MM.1S (cell line): Measurements from ENCODE around the gene LHCGR.

Experiments used
- DNase-seq: peaks from one replicate; pipeline ENCODE4 v3.0.0-alpha.2; 2015
- H2AFZ ChIP-seq: fragments of 300-600 bp; sonication (generic); 2 replicates; pipeline ENCODE4 v1.6.0; 2016; ENCODE audit warnings: antibody characterized with exemption, low read length
- H3F3A ChIP-seq: fragments of 300-600 bp; sonication (generic); 2 replicates; pipeline ENCODE4 v1.6.1; 2016; ENCODE audit warnings: mild to moderate bottlenecking, antibody characterized with exemption, low read length, moderate library complexity, mixed read lengths; ENCODE audit not compliant: insufficient read depth
- H3K27ac ChIP-seq: fragments of 300-600 bp; sonication (generic); 2 replicates; pipeline ENCODE4 v1.5.1; 2016; ENCODE audit warnings: mild to moderate bottlenecking, low read length
- H3K27me3 ChIP-seq: fragments of 300-600 bp; sonication (generic); replicated peaks from 2 replicates; pipeline ENCODE4 v1.6.0; 2016; ENCODE audit warnings: low read length; ENCODE audit not compliant: insufficient read depth
- H3K36me3 ChIP-seq: fragments of 300-600 bp; sonication (generic); replicated peaks from 2 replicates; pipeline ENCODE4 v1.6.1; 2016; ENCODE audit warnings: mild to moderate bottlenecking, low read length, mixed read lengths; ENCODE audit not compliant: insufficient read depth
- H3K4me1 ChIP-seq: fragments of 300-600 bp; sonication (generic); 2 replicates; pipeline ENCODE4 v1.6.1; 2016; ENCODE audit warnings: low read length, mixed read lengths
- H3K4me2 ChIP-seq: fragments of 300-600 bp; sonication (generic); 2 replicates; pipeline ENCODE4 v1.6.0; 2016; ENCODE audit warnings: low read depth, low read length
- H3K4me3 ChIP-seq: fragments of 300-600 bp; sonication (generic); 2 replicates; pipeline ENCODE4 v1.5.1; 2016; ENCODE audit warnings: low read length, mixed read lengths
- H3K79me2 ChIP-seq: fragments of 300-600 bp; sonication (generic); 2 replicates; pipeline ENCODE4 v1.6.1; 2016; ENCODE audit warnings: mixed run types, low read length, mixed read lengths
- H3K9ac ChIP-seq: fragments of 300-600 bp; sonication (generic); 2 replicates; pipeline ENCODE4 v1.6.1; 2016; ENCODE audit warnings: low read length, mixed read lengths
- H3K9me2 ChIP-seq: fragments of 300-600 bp; sonication (generic); replicated peaks from 2 replicates; pipeline ENCODE4 v1.6.1; 2016; ENCODE audit warnings: mild to moderate bottlenecking, low read length, mixed read lengths; ENCODE audit not compliant: insufficient read depth
- H3K9me3 ChIP-seq: fragments of 300-600 bp; sonication (generic); replicated peaks from 2 replicates; pipeline ENCODE4 v1.6.1; 2016; ENCODE audit warnings: mild to moderate bottlenecking, low read length, mixed read lengths; ENCODE audit not compliant: insufficient read depth
- H4K20me1 ChIP-seq: fragments of 300-600 bp; sonication (generic); 2 replicates; pipeline ENCODE4 v1.6.1; 2016; ENCODE audit warnings: mild to moderate bottlenecking, low read length, moderate library complexity, mixed read lengths; ENCODE audit not compliant: insufficient read depth
- EZH2 ChIP-seq: fragments of 300-600 bp; sonication (generic); optimal IDR thresholded peaks from 2 replicates; pipeline ENCODE3; 2017; ENCODE audit warnings: low read depth, mild to moderate bottlenecking, antibody characterized with exemption, low read length, mixed read lengths
- EZH2phosphoT487 ChIP-seq: fragments of 300-600 bp; sonication (generic); IDR thresholded peaks from 2 replicates; pipeline ENCODE4 v1.6.1; 2018; ENCODE audit warnings: antibody characterized with exemption, low read length
- TF ChIP-seq, protein P1 (sequence below): fragments of 300-600 bp; sonication (generic); IDR thresholded peaks from 2 replicates; pipeline ENCODE4 v1.5.1; 2016; ENCODE audit warnings: antibody characterized with exemption, low read length, mixed read lengths

The LHCGR gene

DNA sequence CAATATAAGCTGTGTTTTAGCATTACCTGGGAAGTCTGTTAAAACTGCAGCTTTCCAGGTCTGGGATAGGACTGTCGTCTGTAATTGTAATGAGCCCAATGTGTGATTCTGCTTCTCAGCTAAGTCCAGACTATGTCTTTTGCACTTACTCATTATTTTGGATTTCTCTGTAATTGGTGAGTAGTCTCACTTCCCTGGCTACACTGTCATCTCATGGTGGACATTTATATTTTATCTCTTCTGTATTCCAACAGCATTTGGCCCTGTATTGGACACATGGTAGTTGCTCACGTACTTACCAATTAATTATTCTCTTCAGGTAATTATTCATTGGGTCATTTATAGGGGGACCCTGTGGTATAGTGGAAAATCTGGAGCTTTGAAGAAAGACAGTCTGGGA lies 28.0 kb downstream of the LHCGR start:
- Histone ChIP-seq H3K4me3 (no peak overlapping the region), H3K9me3 (no peaks in the 10 kb centered on the region), H3K79me2 (no peaks in the 10 kb centered on the region), H3K9me2 (no peaks in the 10 kb centered on the region), H3K27ac (no peak overlapping the region), H3K4me2 (no peak overlapping the region), H3K27me3 (no peaks in the 10 kb centered on the region), H4K20me1 (no peaks in the 10 kb centered on the region), H3K4me1 (no peaks in the 10 kb centered on the region), H3K36me3 (no peaks in the 10 kb centered on the region), H2AFZ (no peak overlapping the region), H3F3A (no peaks in the 10 kb centered on the region), H3K9ac (no peak overlapping the region)
- TF ChIP-seq EZH2, result no peak
- TF ChIP-seq EZH2phosphoT487, result no peak
- TF ChIP-seq, protein P1, sequence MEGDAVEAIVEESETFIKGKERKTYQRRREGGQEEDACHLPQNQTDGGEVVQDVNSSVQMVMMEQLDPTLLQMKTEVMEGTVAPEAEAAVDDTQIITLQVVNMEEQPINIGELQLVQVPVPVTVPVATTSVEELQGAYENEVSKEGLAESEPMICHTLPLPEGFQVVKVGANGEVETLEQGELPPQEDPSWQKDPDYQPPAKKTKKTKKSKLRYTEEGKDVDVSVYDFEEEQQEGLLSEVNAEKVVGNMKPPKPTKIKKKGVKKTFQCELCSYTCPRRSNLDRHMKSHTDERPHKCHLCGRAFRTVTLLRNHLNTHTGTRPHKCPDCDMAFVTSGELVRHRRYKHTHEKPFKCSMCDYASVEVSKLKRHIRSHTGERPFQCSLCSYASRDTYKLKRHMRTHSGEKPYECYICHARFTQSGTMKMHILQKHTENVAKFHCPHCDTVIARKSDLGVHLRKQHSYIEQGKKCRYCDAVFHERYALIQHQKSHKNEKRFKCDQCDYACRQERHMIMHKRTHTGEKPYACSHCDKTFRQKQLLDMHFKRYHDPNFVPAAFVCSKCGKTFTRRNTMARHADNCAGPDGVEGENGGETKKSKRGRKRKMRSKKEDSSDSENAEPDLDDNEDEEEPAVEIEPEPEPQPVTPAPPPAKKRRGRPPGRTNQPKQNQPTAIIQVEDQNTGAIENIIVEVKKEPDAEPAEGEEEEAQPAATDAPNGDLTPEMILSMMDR, result no peak
- no peak for DNase-seq

DNA sequence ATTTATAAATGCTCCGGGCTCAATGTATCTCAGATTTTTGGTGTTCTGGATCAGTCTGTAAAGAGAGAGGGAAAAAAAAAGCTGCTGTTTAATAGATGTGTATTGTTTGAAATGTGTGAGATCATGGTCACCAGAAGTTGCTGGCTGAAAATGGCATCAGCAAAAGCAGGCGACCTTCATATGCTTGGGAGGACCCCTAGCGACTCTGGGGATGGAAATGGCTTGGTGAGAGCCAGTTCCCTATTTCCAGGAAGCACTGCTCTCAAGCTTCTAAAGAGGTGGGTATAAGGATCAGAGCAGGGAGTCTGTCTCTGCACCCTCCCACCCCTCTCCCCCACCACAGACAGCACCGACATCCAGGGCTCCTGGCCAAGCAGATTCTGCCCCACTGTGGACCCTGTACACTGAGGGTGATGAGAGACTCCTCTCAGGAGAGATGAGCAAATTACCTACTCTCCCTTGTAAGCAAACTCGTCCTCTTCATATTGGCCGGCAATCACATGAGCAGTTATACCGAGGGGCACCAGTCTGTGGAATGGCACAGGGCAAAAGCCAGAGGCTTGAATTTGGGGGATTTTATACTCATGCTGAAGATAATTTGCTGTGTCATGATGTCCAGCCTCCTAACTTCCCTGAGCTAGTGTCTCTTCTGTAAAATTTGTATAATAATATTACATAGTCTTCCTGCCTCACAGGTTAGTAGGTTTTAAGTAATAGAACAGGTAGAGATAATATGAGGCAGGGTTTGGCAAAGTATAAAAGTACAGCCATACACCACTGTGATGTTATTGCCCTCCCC lies 29.6 kb downstream of the LHCGR start:
- no peaks in the 10 kb centered on the region for H3K4me1 ChIP-seq
- H3K27me3 ChIP-seq, result no peaks in the 10 kb centered on the region
- H3F3A ChIP-seq, result no peaks in the 10 kb centered on the region
- H3K36me3 ChIP-seq, result no peaks in the 10 kb centered on the region
- H3K4me3 ChIP-seq, result no peak overlapping the region
- TF ChIP-seq EZH2, result no peak
- TF ChIP-seq, protein P1, result no peak
- no peak for TF ChIP-seq EZH2phosphoT487
- H2AFZ ChIP-seq, result no peak overlapping the region
- no peak overlapping the region for H3K27ac ChIP-seq
- no peak overlapping the region for H3K9ac ChIP-seq
- H3K9me3 ChIP-seq, result no peaks in the 10 kb centered on the region
- H4K20me1 ChIP-seq, result no peaks in the 10 kb centered on the region
- no peak overlapping the region for H3K4me2 ChIP-seq
- no peak for DNase-seq
- no peaks in the 10 kb centered on the region for H3K9me2 ChIP-seq
- no peaks in the 10 kb centered on the region for H3K79me2 ChIP-seq

DNA sequence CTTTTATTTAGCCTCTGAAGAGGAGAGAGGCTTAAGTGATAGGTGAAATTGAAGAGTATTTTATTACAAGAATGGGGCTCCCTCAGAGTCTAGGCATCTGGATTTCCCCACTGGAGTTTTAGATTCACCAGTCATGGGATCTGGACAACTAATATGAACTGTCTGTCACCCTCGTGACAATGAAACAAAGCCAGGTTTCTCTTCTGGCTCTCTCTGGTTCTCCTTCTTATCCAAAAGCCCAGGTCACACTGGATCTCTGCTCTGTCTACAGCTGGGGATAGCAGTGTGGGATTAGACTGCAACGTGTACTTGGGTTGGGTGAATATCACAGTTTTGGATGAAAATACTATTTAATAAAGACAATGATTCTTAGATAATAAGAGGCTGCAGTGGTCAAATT lies 31.2 kb downstream of the LHCGR start:
- H3K9me3 ChIP-seq, result no peaks in the 10 kb centered on the region
- H3K4me3 ChIP-seq, result no peak overlapping the region
- no peaks in the 10 kb centered on the region for H3K79me2 ChIP-seq
- H3K36me3 ChIP-seq, result no peaks in the 10 kb centered on the region
- H3K9me2 ChIP-seq, result no peaks in the 10 kb centered on the region
- H3F3A ChIP-seq, result no peaks in the 10 kb centered on the region
- no peaks in the 10 kb centered on the region for H3K27me3 ChIP-seq
- no peak overlapping the region for H3K27ac ChIP-seq
- no peak overlapping the region for H3K9ac ChIP-seq
- no peak for DNase-seq
- no peak overlapping the region for H2AFZ ChIP-seq
- no peaks in the 10 kb centered on the region for H4K20me1 ChIP-seq
- TF ChIP-seq, protein P1, result no peak
- TF ChIP-seq EZH2 (no peak), EZH2phosphoT487 (no peak)
- H3K4me2 ChIP-seq, result no peak overlapping the region
- no peaks in the 10 kb centered on the region for H3K4me1 ChIP-seq
